Ishikawa (cell line): ENCODE results near the gene MALT1.

Source experiments
- CEBPB ChIP-seq: IDR thresholded peaks from 2 replicates; pipeline ENCODE4 v1.6.1; 2012
- CREB1 ChIP-seq: IDR thresholded peaks from 2 replicates; pipeline ENCODE4 v1.6.1; 2012; ENCODE audit warnings: low read depth
- EGR1 ChIP-seq: IDR thresholded peaks from 2 replicates; pipeline ENCODE4 v1.6.1; 2012
- EP300 ChIP-seq: IDR thresholded peaks from 2 replicates; pipeline ENCODE4 v1.6.1; 2012; ENCODE audit warnings: borderline replicate concordance
- FOXM1 ChIP-seq: IDR thresholded peaks from 2 replicates; pipeline ENCODE4 v1.6.1; 2012; ENCODE audit warnings: low read depth, borderline replicate concordance
- MAX ChIP-seq: IDR thresholded peaks from 2 replicates; pipeline ENCODE4 v1.6.1; 2012
- NFIC ChIP-seq: IDR thresholded peaks from 2 replicates; pipeline ENCODE4 v1.6.1; 2012
- RAD21 ChIP-seq: IDR thresholded peaks from 2 replicates; pipeline ENCODE4 v1.6.1; 2012; ENCODE audit warnings: low read depth
- REST ChIP-seq: IDR thresholded peaks from 2 replicates; pipeline ENCODE4 v1.6.1; 2012; ENCODE audit warnings: low read depth, mild to moderate bottlenecking
- TAF1 ChIP-seq: IDR thresholded peaks from 2 replicates; pipeline ENCODE4 v1.6.1; 2012; ENCODE audit warnings: low read depth, mild to moderate bottlenecking
- TCF12 ChIP-seq: IDR thresholded peaks from 2 replicates; pipeline ENCODE4 v1.6.1; 2012; ENCODE audit warnings: low read depth
- TEAD4 ChIP-seq: IDR thresholded peaks from 2 replicates; pipeline ENCODE4 v1.6.1; 2012
- USF1 ChIP-seq: IDR thresholded peaks from 2 replicates; pipeline ENCODE4 v1.6.1; 2012
- YY1 ChIP-seq: IDR thresholded peaks from 2 replicates; pipeline ENCODE4 v1.6.1; 2012; ENCODE audit warnings: low read depth
- ZBTB7A ChIP-seq: IDR thresholded peaks from 2 replicates; pipeline ENCODE4 v1.6.1; 2012; ENCODE audit warnings: low read depth

The MALT1 gene

GRCh38 chr18:58733866-58734265, 62.6 kb downstream of the MALT1 start:
- TF ChIP-seq TAF1 (no peak), EGR1 (no peak), NFIC (no peak), YY1 (no peak), ZBTB7A (no peak), EP300 (no peak), TCF12 (no peak), CEBPB (no peak), CREB1 (no peak), TEAD4 (no peak), RAD21 (no peak), USF1 (no peak), REST (no peak), MAX (no peak), FOXM1 (no peak)

- TF ChIP-seq MAX (no peak), TEAD4 (no peak), EGR1 (no peak), FOXM1 (no peak), TCF12 (no peak), NFIC (no peak), ZBTB7A (no peak), RAD21 (no peak), YY1 (no peak), CREB1 (no peak), CEBPB (no peak), USF1 (no peak), TAF1 (no peak), REST (no peak)
These were observed 67.1 kb downstream of the MALT1 start for GRCh38 chr18:58738322-58738721.

GRCh38 chr18:58745914-58746313, 74.6 kb downstream of the MALT1 start:
- TF ChIP-seq ZBTB7A (no peak), YY1 (no peak), NFIC (no peak), CEBPB (no peak), RAD21 (no peak), TEAD4 (no peak), USF1 (no peak)

GRCh38 chr18:58748899-58749595, 77.8 kb downstream of the MALT1 start:
- no peak for TF ChIP-seq CEBPB

GRCh38 chr18:58753976-58754375, 82.7 kb downstream of the MALT1 start:
- TF ChIP-seq FOXM1 (no peak), NFIC (no peak)

- no peak for TF ChIP-seq EP300
These were observed 83.3 kb downstream of the MALT1 start for GRCh38 chr18:58754544-58755068.
